Activated CD8-positive, alpha-beta T cell treated with anti-CD3 and anti-CD28 coated beads for 36 hours (primary cell): ENCODE measurements around the gene SEC14L6. TPM values are rescaled to one million over a fixed set of nuclear protein-coding genes. Genes with fewer than 3 reads are reported as not detected.

Experiments used
- ATAC-seq: fragments of 200-7000 bp; cut with Tn5 transposase; one replicate; pipeline ENCODE4 v1.10.0; 2021; ENCODE audit warnings: mild to moderate bottlenecking, moderate library complexity
- CTCF ChIA-PET: fragments of 350-600 bp; sonication (Branson Sonifier 250); formaldehyde crosslinking; loops from one replicate; lab custom pipeline; 2021; ENCODE audit warnings: antibody characterized with exemption; lab: Charles Lee
- POLR2A ChIA-PET: fragments of 350-600 bp; sonication (Branson Sonifier 250); formaldehyde crosslinking; loops from one replicate; lab custom pipeline; 2021; ENCODE audit warnings: antibody characterized with exemption; lab: Charles Lee
- DNase-seq: peaks from one replicate; pipeline ENCODE4 v3.0.0-alpha.2; 2020
- H3K27ac Mint-ChIP-seq: one replicate; pipeline ENCODE4 v1.8.0; 2021; ENCODE audit warnings: mild to moderate bottlenecking, mixed read lengths
- H3K27me3 Mint-ChIP-seq: one replicate; pipeline ENCODE4 v1.8.0; 2021; ENCODE audit warnings: mixed read lengths
- H3K36me3 Mint-ChIP-seq: one replicate; pipeline ENCODE4 v1.8.0; 2021; ENCODE audit warnings: low read depth, mixed read lengths
- H3K4me1 Mint-ChIP-seq: one replicate; pipeline ENCODE4 v1.8.0; 2021; ENCODE audit warnings: low read depth, mixed read lengths
- H3K4me3 Mint-ChIP-seq: one replicate; pipeline ENCODE4 v1.8.0; 2021; ENCODE audit warnings: mild to moderate bottlenecking, moderate library complexity, mixed read lengths
- H3K9me3 Mint-ChIP-seq: one replicate; pipeline ENCODE4 v1.8.0; 2021; ENCODE audit warnings: mixed read lengths
- CTCF ChIP-seq: fragments of 200-600 bp; IDR thresholded peaks from one replicate; pipeline ENCODE4 v1.8.0; 2022; ENCODE audit warnings: antibody characterized with exemption, mild to moderate bottlenecking
- intact Hi-C: fragments of 100-400 bp; cut with micrococcal nuclease; formaldehyde crosslinking; loops from one replicate; pipeline ENCODE4 v1.10.0; 2022
- total RNA-seq, 2 experiments: library from RNA; stranded (reverse); gene quantifications; one replicate each; pipeline ENCODE4 v1.2.3, GENCODE V29; 2021

The SEC14L6 gene
- total RNA-seq, 2 experiments from 2014 or later = not detected

DNA sequence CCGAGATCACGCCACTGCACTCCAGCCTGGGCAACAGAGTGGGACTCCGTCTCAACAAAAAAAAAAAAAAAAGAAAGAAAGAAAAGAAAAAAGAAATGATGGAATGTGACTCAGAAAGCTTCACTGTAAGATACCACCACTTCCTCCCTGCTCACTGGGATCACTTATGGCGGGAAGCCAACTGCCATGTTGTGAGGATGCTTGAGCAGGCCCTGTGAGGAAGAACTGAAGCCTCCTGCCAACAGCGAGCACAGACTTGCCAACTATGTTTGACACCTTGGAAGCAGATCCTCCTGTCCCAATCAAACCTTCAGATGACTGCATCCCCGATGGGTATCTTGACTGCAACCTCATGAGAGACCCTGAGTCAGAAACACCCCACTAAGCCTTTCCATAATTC lies 8.3 kb downstream of the SEC14L6 start:
- CTCF ChIA-PET = no interaction called here
- ATAC-seq = no peak
- POLR2A ChIA-PET = no interaction called here

DNA sequence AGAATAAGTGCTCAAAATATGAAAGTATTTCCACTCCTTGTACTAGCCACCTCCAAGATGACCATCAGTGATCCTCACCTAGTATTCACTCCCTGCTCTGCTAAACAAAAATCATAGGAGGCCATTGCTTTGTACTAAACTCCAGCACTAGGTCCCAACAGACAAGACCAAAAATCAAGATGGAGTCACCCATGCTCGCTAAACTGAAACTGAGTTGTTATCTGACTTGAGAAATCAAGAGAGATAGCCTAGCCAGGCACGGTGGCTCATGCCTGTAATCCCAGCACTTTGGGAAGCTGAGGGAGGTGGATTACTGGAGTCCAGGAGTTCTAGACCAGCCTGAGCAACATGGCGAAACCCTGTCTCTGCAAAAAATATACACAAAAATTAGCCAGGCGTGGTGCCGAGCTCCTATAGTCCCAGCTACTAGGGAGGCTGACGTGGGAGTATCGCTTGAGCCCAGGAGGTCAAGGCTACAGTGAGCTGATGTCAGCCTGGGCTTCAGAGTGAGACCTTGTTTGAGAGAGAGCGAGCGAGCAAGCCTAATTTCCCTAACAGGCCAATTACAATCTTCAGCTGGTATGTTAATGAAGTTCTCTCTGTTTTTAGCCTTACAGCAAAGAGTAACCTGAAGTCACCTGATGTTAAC lies 9.3 kb downstream of the SEC14L6 start:
- TF ChIP-seq CTCF = no peak
- no peak overlapping the region for H3K4me3 Mint-ChIP-seq
- no peak for ATAC-seq
- H3K27ac Mint-ChIP-seq = no peak overlapping the region
- H3K4me1 Mint-ChIP-seq = peaks cover 7% of the 10 kb centered on the region
- DNase-seq = no peak
- CTCF ChIA-PET = no interaction called here
- H3K9me3 Mint-ChIP-seq = no peaks in the 10 kb centered on the region
- POLR2A ChIA-PET = no interaction called here
- H3K27me3 Mint-ChIP-seq = peaks cover 10% of the 10 kb centered on the region
- intact Hi-C loops = no loop called here
- H3K36me3 Mint-ChIP-seq = no peaks in the 10 kb centered on the region

More for the DNA sequence above, 8.3 kb downstream of the SEC14L6 start:
- Mint-ChIP-seq H3K4me3 (no peak overlapping the region), H3K9me3 (no peaks in the 10 kb centered on the region), H3K27ac (no peak overlapping the region), H3K4me1 (peaks cover 10% of the 10 kb centered on the region), H3K27me3 (peaks cover 16% of the 10 kb centered on the region), H3K36me3 (no peaks in the 10 kb centered on the region)
- intact Hi-C loops = no loop called here
- TF ChIP-seq CTCF = no peak
- DNase-seq = no peak

- Mint-ChIP-seq H3K36me3 (no peaks in the 10 kb centered on the region), H3K4me1 (peaks cover 6% of the 10 kb centered on the region), H3K27me3 (peaks cover 4% of the 10 kb centered on the region), H3K9me3 (no peaks in the 10 kb centered on the region), H3K27ac (no peak overlapping the region), H3K4me3 (no peak overlapping the region)
- DNase-seq (no peak), ATAC-seq (no peak)
- ChIA-PET CTCF (no interaction called here), POLR2A (no interaction called here)
- intact Hi-C loops = no loop called here
- TF ChIP-seq CTCF = no peak
Measured at GRCh38 chr22:30535182-30535581, 11.4 kb downstream of the SEC14L6 start.

GRCh38 chr22:30531651-30532608 lies 14.6 kb downstream of the SEC14L6 start:
- Mint-ChIP-seq H3K36me3 (no peaks in the 10 kb centered on the region), H3K27ac (no peak overlapping the region), H3K4me3 (no peak overlapping the region), H3K4me1 (peaks cover 6% of the 10 kb centered on the region), H3K9me3 (no peaks in the 10 kb centered on the region), H3K27me3 (peaks cover 4% of the 10 kb centered on the region)
- ChIA-PET CTCF (interaction anchor here (0.6 kb wide), 1 partner anchor 388 kb away, joined by 3 read pairs; no protein-coding TSS in a partner anchor), POLR2A (no interaction called here)
- no peak for TF ChIP-seq CTCF
- intact Hi-C loops = no loop called here
- ATAC-seq (no peak), DNase-seq (no peak)

DNA sequence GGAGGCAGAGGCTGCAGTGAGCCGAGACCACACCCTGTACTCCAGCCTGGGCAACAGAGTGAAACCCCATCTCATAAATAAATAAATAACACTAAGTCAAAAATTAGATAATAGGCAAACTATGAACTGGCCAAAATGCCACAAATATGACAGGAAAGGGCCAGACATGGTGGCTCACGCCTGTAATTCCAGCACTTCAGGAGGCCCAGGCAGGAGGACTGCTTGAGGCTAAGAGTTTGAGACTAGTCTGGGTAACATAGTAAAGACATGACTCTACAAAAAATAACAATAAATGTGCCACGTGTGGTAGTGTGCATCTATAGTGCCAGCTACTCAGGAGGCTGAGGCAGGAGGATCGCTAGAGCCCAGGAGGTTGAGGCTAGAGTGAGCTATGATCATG lies 19.9 kb downstream of the SEC14L6 start:
- Mint-ChIP-seq H3K27me3 (no peaks in the 10 kb centered on the region), H3K9me3 (no peaks in the 10 kb centered on the region), H3K4me3 (no peak overlapping the region), H3K27ac (no peak overlapping the region), H3K4me1 (no peaks in the 10 kb centered on the region), H3K36me3 (no peaks in the 10 kb centered on the region)
- no peak for ATAC-seq
- DNase-seq = no peak
- ChIA-PET CTCF (no interaction called here), POLR2A (no interaction called here)
- intact Hi-C loops = no loop called here
- no peak for TF ChIP-seq CTCF
